Measurements from ENCODE around the gene PDZK1IP1. TPM values are rescaled to one million over a fixed set of nuclear protein-coding genes. Genes with fewer than 3 reads are reported as not detected.
"Not testable (repeated sequence)": the region's sequence is repeated elsewhere in the genome, so short reads cannot be mapped to it uniquely, and the experiment has no call there.

Gene PDZK1IP1
- total and polyA plus RNA-seq, 2 donors (not counting 3 experiments of a cell fraction or from before 2014, with no cell fraction given), result 0.52 TPM; not detected in 1

DNA sequence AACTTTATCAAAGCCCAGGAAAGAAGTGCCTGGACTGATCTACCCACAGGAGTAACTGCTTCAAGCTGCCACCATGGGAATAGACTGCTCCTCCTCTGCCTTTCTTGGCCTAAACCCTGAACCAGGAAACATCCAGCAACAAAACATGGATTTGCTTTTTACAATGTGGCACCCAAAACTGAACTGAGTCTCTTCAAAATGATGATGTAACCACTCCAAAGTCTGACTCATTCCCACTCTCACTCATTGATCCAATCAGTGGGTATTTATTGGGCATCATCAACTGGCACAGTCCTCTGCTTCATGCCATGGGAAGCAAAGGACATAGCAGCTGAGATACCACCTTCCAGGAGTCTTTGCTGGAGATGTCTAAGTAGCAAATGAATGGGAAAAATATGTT, 29.1 kb downstream of the PDZK1IP1 start:
- no peaks in the 10 kb centered on the region for H3K36me3 ChIP-seq (ENCODE audit: control insufficient read depth in 2 of 2, extremely low read depth in 1 of 2, insufficient read depth in 2 of 2, low read length in 2 of 2)
- no peak overlapping the region for H3K4me3 ChIP-seq (replicated peaks in 1 of 3; ENCODE audit: insufficient read depth in 1 of 3, low read depth in 1 of 3, low read length in 3 of 3)
- H3K9me3 ChIP-seq (replicated peaks; ENCODE audit: control insufficient read depth, insufficient read depth, low read length), result no peaks in the 10 kb centered on the region
- CTCF ChIA-PET, result no interaction called here
- no peaks in the 10 kb centered on the region for H3K79me2 ChIP-seq (ENCODE audit: control insufficient read depth, insufficient read depth, low read length)
- POLR2A ChIA-PET, result no interaction called here
- no peak for DNase-seq (ENCODE audit: low read depth, low spot score)
- intact Hi-C loops (cut with micrococcal nuclease) (no loop called here), dilution Hi-C loops (cut with MboI; ENCODE audit: extremely low pct_ligation_motif_present, low sequenced_read_pairs) (no loop called here)
- H4K20me1 ChIP-seq (replicated peaks; ENCODE audit: control insufficient read depth, extremely low read depth, insufficient read depth, low read length), result no peaks in the 10 kb centered on the region
- no peak overlapping the region for H3K9ac ChIP-seq (replicated peaks; ENCODE audit: extremely low read depth, insufficient read depth, low read length)
- H2AFZ ChIP-seq (ENCODE audit: low read depth, low read length), result no peak overlapping the region
- H3K27me3 ChIP-seq (ENCODE audit: control insufficient read depth in 2 of 2, insufficient read depth in 2 of 2, low read length in 2 of 2), result peaks cover 0 to 3% of the 10 kb centered on the region in 2 experiments
- FAIRE-seq, result no peak
- TF ChIP-seq, protein P1, sequence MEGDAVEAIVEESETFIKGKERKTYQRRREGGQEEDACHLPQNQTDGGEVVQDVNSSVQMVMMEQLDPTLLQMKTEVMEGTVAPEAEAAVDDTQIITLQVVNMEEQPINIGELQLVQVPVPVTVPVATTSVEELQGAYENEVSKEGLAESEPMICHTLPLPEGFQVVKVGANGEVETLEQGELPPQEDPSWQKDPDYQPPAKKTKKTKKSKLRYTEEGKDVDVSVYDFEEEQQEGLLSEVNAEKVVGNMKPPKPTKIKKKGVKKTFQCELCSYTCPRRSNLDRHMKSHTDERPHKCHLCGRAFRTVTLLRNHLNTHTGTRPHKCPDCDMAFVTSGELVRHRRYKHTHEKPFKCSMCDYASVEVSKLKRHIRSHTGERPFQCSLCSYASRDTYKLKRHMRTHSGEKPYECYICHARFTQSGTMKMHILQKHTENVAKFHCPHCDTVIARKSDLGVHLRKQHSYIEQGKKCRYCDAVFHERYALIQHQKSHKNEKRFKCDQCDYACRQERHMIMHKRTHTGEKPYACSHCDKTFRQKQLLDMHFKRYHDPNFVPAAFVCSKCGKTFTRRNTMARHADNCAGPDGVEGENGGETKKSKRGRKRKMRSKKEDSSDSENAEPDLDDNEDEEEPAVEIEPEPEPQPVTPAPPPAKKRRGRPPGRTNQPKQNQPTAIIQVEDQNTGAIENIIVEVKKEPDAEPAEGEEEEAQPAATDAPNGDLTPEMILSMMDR (IDR thresholded peaks at IDR 0.05; ENCODE audit: extremely low read depth in 1 of 2, insufficient read depth in 1 of 2, low read depth in 1 of 2, low read length in 2 of 2), result no peak
- peak; percentile 9 for TF ChIP-seq JUN (IDR thresholded peaks at IDR 0.05; ENCODE audit: borderline replicate concordance, insufficient read depth, insufficient read length, low read depth)
- H3K9me1 ChIP-seq (replicated peaks; ENCODE audit: control insufficient read depth, extremely low read depth, insufficient read depth, low read length), result no peaks in the 10 kb centered on the region
- no TSS peak for BruUV-seq (replicated peaks)
- no peak overlapping the region for H3K4me2 ChIP-seq (ENCODE audit: insufficient read depth, low read length)
- no peak overlapping the region for H3K27ac ChIP-seq (ENCODE audit: insufficient read depth, low read depth, low read length)
- H3K4me1 ChIP-seq (ENCODE audit: control insufficient read depth, extremely low read depth, insufficient read depth, low read length), result no peaks in the 10 kb centered on the region

- DNase-seq (ENCODE audit: low read depth, low spot score); CTCF ChIA-PET; BruUV-seq (replicated peaks): not testable (repeated sequence)
Measured at GRCh38 chr1:47157957-47158356, 31.9 kb downstream of the PDZK1IP1 start.

GRCh38 chr1:47156457-47156856, 33.4 kb downstream of the PDZK1IP1 start:
- H3K36me3 ChIP-seq (ENCODE audit: control insufficient read depth in 2 of 2, extremely low read depth in 1 of 2, insufficient read depth in 2 of 2, low read length in 2 of 2); H3K27me3 ChIP-seq (ENCODE audit: control insufficient read depth in 2 of 2, insufficient read depth in 2 of 2, low read length in 2 of 2); H3K27ac ChIP-seq (ENCODE audit: insufficient read depth, low read depth, low read length); H3K9ac ChIP-seq (replicated peaks; ENCODE audit: extremely low read depth, insufficient read depth, low read length); BruUV-seq (replicated peaks); H2AFZ ChIP-seq (ENCODE audit: low read depth, low read length); H4K20me1 ChIP-seq (replicated peaks; ENCODE audit: control insufficient read depth, extremely low read depth, insufficient read depth, low read length); intact Hi-C loops (cut with micrococcal nuclease); FAIRE-seq; DNase-seq (ENCODE audit: low read depth, low spot score); H3K9me3 ChIP-seq (replicated peaks; ENCODE audit: control insufficient read depth, insufficient read depth, low read length); H3K4me3 ChIP-seq (replicated peaks in 1 of 3; ENCODE audit: insufficient read depth in 1 of 3, low read depth in 1 of 3, low read length in 3 of 3); H3K9me1 ChIP-seq (replicated peaks; ENCODE audit: control insufficient read depth, extremely low read depth, insufficient read depth, low read length); H3K79me2 ChIP-seq (ENCODE audit: control insufficient read depth, insufficient read depth, low read length); H3K4me1 ChIP-seq (ENCODE audit: control insufficient read depth, extremely low read depth, insufficient read depth, low read length); dilution Hi-C loops (cut with MboI; ENCODE audit: extremely low pct_ligation_motif_present, low sequenced_read_pairs); H3K4me2 ChIP-seq (ENCODE audit: insufficient read depth, low read length): not testable (repeated sequence)
- CTCF ChIA-PET, result interaction anchor here (1.6 kb wide), 1 partner anchor 19 kb away, joined by 3 read pairs; no protein-coding TSS in a partner anchor
- POLR2A ChIA-PET, result interaction anchor here (0.6 kb wide), 1 partner anchor 208 kb away, joined by 4 read pairs; no protein-coding TSS in a partner anchor

More at GRCh38 chr1:47157957-47158356, 31.9 kb downstream of the PDZK1IP1 start:
- H3K36me3 ChIP-seq (ENCODE audit: control insufficient read depth in 2 of 2, extremely low read depth in 1 of 2, insufficient read depth in 2 of 2, low read length in 2 of 2); H3K79me2 ChIP-seq (ENCODE audit: control insufficient read depth, insufficient read depth, low read length); H2AFZ ChIP-seq (ENCODE audit: low read depth, low read length); H3K27ac ChIP-seq (ENCODE audit: insufficient read depth, low read depth, low read length); H3K9me3 ChIP-seq (replicated peaks; ENCODE audit: control insufficient read depth, insufficient read depth, low read length); H3K4me3 ChIP-seq (replicated peaks in 1 of 3; ENCODE audit: insufficient read depth in 1 of 3, low read depth in 1 of 3, low read length in 3 of 3); H3K9me1 ChIP-seq (replicated peaks; ENCODE audit: control insufficient read depth, extremely low read depth, insufficient read depth, low read length); dilution Hi-C loops (cut with MboI; ENCODE audit: extremely low pct_ligation_motif_present, low sequenced_read_pairs); H3K27me3 ChIP-seq (ENCODE audit: control insufficient read depth in 2 of 2, insufficient read depth in 2 of 2, low read length in 2 of 2); H3K4me1 ChIP-seq (ENCODE audit: control insufficient read depth, extremely low read depth, insufficient read depth, low read length); H3K9ac ChIP-seq (replicated peaks; ENCODE audit: extremely low read depth, insufficient read depth, low read length); intact Hi-C loops (cut with micrococcal nuclease); POLR2A ChIA-PET; FAIRE-seq; H4K20me1 ChIP-seq (replicated peaks; ENCODE audit: control insufficient read depth, extremely low read depth, insufficient read depth, low read length); H3K4me2 ChIP-seq (ENCODE audit: insufficient read depth, low read length): not testable (repeated sequence)
